SW 1271 (cell line): ENCODE data around the gene MYO19.
"Not testable (repeated sequence)": the region's sequence is repeated elsewhere in the genome, so short reads cannot be mapped to it uniquely, and the experiment has no call there.

Experiments
- DNase-seq, 2 experiments: peaks; one replicate each; lab custom pipeline; 2025; lab: John Stamatoyannopoulos, UW

The MYO19 gene

GRCh38 chr17:36461330-36462110, 73.1 kb downstream of the MYO19 start:
- DNase-seq, result no peak

- no peak for DNase-seq
These were observed 74.3 kb downstream of the MYO19 start for GRCh38 chr17:36460265-36460937.

GRCh38 chr17:36459601-36460000, 75.1 kb downstream of the MYO19 start:
- no peak for DNase-seq

GRCh38 chr17:36459045-36459444, 75.6 kb downstream of the MYO19 start:
- DNase-seq, result no peak

GRCh38 chr17:36457701-36458100, 77.0 kb downstream of the MYO19 start:
- not testable (repeated sequence) for DNase-seq

GRCh38 chr17:36452888-36453287, 81.8 kb downstream of the MYO19 start:
- DNase-seq, result not testable (repeated sequence)

- not testable (repeated sequence) for DNase-seq
These were observed 84.7 kb downstream of the MYO19 start for GRCh38 chr17:36449997-36450396.
